GDM1 (cell line): ENCODE results near the gene MYO1D.
"Not testable (repeated sequence)": the region's sequence is repeated elsewhere in the genome, so short reads cannot be mapped to it uniquely, and the experiment has no call there.

Experiments
- DNase-seq: peaks from one replicate; lab custom pipeline; 2025; lab: John Stamatoyannopoulos, UW

The MYO1D gene

GRCh38 chr17:32894245-32894644, 17.3 kb upstream of the MYO1D start:
- no peak for DNase-seq

- DNase-seq: not testable (repeated sequence)
Measured at GRCh38 chr17:32887410-32887809, 10.5 kb upstream of the MYO1D start.

- DNase-seq: not testable (repeated sequence)
Measured at GRCh38 chr17:32886951-32887350, 10.0 kb upstream of the MYO1D start.

- no peak for DNase-seq
Measured at GRCh38 chr17:32882734-32883133, 5.8 kb upstream of the MYO1D start.

DNA sequence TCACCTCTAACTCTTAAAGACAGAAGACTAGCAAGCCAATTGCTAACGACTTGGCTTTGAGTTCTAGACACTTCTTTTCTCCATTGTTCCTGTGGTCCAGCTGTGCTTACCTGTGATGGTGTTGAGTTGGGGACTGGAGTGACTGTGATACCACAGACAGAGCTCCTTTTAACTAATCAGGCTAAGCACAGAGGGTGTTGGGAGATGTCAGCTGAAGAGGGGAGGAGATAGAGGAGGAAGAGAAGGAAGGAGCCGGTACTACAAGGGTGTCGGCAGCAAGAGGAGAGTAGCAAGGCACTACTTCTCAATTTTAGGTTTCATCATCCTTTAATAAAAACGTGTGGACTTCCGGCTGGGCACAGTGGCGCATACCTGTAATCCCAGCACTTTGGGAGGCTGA, 5.1 kb upstream of the MYO1D start:
- no peak for DNase-seq

GRCh38 chr17:32880671-32881453, 3.9 kb upstream of the MYO1D start:
- DNase-seq: no peak

GRCh38 chr17:32879134-32879533, 2.2 kb upstream of the MYO1D start:
- no peak for DNase-seq

DNA sequence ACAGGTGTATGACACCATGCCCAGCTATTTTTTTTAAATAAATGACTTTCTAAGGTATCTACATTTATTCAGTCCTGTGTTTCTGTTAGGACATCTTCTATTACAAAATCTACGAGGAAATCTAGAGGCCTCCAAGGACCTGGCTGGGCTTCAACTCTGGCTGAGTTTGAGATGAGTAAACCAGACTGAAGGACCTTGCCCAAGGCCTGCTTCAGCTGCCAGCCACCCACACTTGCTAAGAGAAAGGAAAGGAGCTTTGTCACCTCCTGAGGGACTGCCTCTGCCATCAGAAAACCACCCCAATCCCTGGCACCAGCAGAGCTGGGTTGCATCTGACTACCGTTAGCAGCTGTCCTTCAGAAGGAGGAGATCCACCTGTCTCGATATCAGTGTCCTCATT, 1.3 kb upstream of the MYO1D start:
- no peak for DNase-seq

DNA sequence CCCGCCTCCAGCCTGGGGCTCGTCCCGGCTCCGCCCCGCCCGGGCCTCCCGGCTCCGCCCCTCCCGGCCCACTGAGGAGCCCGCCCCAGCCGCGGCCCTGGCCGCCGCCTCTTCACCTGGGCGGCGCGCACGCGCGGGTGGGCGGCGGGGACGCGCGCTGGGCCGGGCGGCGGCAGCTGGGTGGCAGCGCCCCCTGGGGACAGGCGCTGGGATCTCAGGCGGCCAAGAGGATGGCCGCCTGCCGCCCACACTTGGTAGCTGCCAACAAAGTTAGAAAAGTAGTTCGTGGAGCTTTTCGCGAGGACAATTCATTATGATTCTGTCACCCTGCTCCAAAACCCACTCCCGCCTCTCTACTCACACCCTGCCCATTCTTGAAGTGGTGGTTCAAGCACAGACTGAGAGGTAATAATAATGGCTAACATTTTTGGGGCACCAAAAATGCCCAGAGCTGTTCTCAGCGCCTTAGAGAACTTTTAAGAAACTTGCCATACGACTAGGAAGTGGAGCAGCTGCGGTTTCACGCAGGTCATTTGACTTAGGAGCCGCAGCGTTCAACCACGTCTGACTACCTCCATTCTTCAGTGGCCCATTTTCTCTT, 340 bp upstream of the MYO1D start:
- DNase-seq: peak; percentile 68

DNA sequence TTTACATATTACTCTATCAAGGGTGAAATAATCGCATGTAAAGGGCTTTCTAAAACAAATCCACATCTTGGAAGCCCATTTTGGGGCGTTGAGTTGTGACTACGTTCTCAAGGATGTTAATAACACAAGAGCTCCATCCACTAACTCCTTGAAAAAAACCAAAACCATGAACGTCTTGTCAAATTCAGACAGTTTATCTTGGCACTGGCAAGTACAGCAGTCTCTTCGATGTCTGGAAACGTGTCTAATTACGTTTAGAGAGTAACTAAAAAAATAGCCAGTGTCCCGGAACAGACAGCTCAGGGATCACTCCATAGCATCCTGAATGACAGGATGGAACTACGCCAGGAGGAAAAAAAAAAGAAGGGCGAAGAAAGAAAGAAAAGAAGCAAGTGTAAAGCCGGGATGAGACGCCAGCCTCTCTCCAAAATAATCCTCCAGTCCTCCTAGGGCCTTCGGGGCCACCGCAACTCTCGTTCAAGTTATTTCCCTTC, 954 bp downstream of the MYO1D start:
- DNase-seq: no peak

- DNase-seq: no peak
Measured at GRCh38 chr17:32875230-32875917, 1.6 kb downstream of the MYO1D start.

DNA sequence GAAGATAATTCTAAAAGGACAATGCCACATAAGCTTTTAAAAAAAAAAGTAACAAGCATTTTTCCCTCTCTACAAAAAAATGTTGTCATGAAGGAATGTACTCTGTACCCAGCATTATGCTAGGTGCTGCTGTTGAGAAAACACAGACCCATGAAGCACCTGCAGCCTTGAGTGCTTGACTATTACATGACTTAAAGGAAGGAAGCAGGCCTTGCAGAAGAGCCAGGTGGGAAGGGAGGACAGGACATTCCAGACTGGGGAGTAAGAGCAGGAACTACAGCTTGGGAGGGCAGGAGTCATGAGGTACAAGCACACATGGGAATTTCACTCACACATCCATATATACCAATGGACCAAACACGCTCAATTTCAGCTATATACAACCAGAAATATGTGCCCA, 3.8 kb downstream of the MYO1D start:
- no peak for DNase-seq

GRCh38 chr17:32871746-32872145, 5.2 kb downstream of the MYO1D start:
- DNase-seq: peak; percentile 15

DNA sequence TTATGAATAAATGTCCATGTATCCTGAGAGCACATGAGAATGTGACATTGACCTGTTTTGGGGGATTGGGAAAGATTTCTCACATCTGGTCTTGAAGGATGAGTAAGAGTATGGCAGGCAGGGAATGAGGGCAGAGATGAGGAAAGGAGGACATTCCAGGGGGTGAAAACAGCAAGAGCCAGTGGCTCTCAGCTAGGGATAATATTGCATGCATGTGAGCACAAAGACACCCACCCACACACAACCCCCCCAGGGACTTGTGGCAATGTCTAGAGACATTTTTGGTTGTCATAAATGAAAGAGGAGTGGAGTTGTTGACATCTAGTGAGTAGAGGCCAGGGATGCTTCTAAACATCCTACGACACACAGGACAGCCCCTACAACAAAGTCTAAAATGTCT, 6.0 kb downstream of the MYO1D start:
- no peak for DNase-seq

DNA sequence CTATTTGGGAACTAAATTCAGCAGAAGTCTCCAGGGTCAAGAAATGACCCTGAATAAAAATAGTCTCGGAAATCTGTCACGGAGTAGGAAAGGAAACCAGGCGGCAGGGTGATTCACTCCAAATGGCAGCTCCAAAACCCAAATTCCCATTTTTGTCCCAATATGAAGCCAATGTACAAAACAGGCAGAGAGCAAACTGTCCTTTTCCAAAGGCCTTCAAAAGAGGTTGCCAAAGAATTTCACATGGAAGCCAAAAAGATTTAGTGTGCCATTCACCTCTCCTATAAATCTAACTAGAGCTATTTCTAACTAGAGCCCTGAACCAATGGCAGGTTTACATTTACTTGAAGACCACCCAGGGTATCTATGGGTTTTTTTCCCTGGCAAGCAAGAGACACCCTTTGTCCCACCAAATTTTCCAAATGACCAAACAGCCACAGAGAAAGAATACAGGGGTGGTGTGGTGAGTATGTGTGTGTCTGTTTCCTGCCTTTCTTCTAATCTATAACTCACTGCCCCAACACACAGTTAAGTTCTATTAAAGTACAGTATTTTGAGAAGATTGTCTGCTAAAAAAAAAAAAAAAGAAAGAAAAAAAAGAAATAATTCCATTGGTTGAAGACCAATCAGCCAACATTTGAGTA, 6.8 kb downstream of the MYO1D start:
- DNase-seq: no peak

DNA sequence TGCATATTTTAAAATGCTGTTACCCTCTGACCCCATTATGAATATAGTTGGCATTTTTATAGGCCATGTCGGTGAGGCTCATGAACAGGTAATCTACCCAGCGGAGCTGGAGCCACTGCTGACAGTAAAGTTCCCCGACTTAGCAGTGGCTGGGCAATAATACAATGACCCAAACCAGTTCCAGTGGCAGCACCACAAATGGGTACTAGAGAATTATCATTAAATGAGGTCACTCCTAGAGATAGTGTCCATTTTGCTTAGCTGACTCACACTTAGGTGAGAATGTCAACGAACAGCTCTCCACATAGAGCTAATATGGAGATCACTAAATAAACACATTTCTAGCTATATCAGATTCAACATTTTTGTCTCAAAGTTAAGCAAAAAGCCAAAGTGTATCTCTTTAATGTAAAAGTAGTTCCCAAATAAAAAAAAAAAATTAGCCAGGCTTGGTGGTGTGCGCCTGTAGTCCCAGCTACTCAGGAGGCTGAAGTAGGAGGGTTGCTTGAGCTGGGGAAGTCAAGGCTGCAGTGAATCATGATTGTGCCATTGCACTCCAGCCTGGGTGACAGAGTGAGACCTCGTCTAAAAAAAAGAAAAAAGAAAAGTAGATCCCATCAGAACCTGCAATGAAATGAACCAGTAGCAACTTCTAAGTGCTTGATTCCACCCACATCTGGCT, 7.4 kb downstream of the MYO1D start:
- DNase-seq: no peak

DNA sequence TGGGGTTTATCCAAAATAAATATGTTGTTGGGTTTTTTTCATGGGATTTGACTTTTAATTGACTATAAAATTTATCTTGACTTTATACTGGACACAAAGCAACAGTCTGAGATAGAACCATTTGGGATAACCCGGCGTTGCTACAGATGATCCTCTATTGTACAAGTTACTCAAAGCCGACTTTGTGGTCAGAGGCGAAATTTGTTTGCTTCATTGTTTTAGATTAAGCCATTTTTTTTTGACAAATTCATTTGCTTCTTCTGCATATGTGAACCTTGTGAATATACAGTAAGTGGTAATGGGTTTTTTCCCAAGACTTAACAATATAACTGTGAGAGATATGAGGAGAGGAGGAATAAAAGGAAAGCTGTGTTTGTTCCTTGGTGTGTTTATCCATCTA, 11.8 kb downstream of the MYO1D start:
- no peak for DNase-seq

GRCh38 chr17:32863559-32863958, 13.4 kb downstream of the MYO1D start:
- no peak for DNase-seq

DNA sequence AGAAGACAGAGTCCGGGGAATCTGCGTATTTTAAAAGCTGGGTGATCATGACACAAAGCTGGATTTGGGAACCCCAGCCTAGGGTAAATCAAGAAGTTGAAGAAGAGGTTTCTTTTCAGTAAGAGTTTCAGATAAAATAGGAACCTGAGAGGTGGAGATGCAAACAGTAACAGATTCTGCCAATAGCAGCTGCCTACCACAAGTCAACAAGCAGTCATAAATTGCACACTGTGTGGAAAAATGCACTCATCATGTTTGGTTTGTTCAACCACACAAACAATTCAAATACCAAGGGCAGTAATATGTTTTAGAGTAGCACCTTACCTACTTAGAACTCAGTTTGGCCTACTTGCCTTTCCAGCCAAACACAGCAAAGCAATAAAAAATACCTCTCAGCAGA, 14.0 kb downstream of the MYO1D start:
- DNase-seq: no peak

DNA sequence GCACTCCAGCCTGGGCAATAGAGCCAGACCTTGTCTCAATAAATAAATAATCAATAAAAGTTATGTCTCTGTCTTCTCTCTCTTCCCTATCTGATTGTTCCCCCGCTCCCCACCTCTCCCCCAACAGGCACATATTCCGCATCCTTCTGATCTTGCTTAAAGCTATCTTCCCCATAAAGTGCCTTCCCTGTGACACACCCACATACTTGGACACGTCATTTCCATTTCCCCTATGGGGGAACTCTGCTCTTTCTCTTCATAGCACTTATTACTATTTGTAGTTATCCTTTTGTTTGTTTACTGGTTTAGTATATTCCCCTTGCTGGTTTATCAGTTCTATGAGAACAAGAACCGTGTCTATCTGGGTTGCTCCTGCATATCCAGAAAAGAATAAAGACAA, 14.9 kb downstream of the MYO1D start:
- no peak for DNase-seq

DNA sequence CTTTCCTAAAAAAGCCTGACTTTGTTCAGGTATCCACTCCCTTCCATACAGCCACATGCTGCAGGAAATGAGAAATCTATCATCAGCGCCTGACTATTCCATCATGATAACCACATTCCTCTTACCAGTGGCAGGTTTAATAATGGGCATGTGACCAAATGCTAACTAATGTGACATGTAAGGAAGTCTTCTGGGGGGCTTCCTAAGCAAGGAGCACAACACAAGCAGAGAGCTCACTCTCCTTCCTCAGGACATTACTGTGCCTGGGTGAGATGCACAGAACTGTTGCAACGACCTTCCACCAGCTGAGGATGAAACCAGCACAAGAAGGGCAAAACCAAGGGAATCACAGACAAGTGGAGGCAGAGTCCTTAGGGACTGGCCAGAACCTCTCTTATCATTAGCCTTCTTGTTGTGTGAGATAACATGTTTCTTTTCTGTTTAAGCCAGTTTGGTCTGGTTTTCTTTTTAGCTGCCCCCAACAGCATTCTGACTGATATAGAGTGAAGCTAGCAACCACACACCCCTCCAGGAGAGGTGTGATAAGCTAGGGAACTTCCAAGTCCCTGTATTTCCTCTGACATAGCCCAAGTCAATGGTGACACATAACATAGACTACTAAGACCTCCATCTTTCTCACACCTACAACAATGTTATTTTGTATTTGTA, 16.9 kb downstream of the MYO1D start:
- DNase-seq: no peak
